ENCODE results near the gene SPATA13.

The SPATA13 gene

GRCh38 chr13:24153347-24153746 is 7.2 kb upstream of the SPATA13 start:
- Histone ChIP-seq H2AFZ (ENCODE audit: insufficient read depth, low read length, poor library complexity) (no peak overlapping the region), H3K4me3 (ENCODE audit: low read depth, low read length) (no peak overlapping the region), H3K4me1 (ENCODE audit: control insufficient read depth in 1 of 2, insufficient read depth in 2 of 2, low read length in 2 of 2) (peaks cover 7 to 14% of the 10 kb centered on the region in 2 experiments), H4K8ac (ENCODE audit: low read depth, low read length) (no peak overlapping the region), H3K18ac (ENCODE audit: low read length) (no peak overlapping the region), H3K4ac (ENCODE audit: low read depth, low read length) (no peak overlapping the region), H3K27me3 (ENCODE audit: insufficient read depth, low read length) (no peaks in the 10 kb centered on the region), H3K79me1 (ENCODE audit: low read length) (peaks cover 15% of the 10 kb centered on the region), H3K27ac (ENCODE audit: low read depth, low read length) (no peak overlapping the region), H3K4me2 (ENCODE audit: low read length) (no peak overlapping the region), H3K9ac (ENCODE audit: low read length) (no peak overlapping the region), H3K9me3 (ENCODE audit: insufficient read depth, low read depth, low read length) (no peaks in the 10 kb centered on the region), H3K14ac (ENCODE audit: low read length) (no peak overlapping the region), H2BK5ac (ENCODE audit: low read depth, low read length, poor library complexity) (no peak overlapping the region), H2BK12ac (ENCODE audit: low read length) (no peak overlapping the region), H4K12ac (ENCODE audit: low read depth, low read length) (no peak overlapping the region), H2AK5ac (ENCODE audit: low read length) (no peak overlapping the region), H3K23ac (ENCODE audit: low read length) (no peak overlapping the region), H4K91ac (ENCODE audit: low read depth, low read length) (no peak overlapping the region), H3K79me2 (ENCODE audit: control insufficient read depth, insufficient read depth, low read length, poor library complexity) (peaks cover 1% of the 10 kb centered on the region), H2BK120ac (ENCODE audit: insufficient read depth, low read length, poor library complexity) (no peak overlapping the region), H3K36me3 (ENCODE audit: control insufficient read depth in 1 of 2, insufficient read depth in 2 of 2, low read length in 2 of 2) (no peaks in the 10 kb centered on the region)
- WGBS (ENCODE audit: extremely low coverage, insufficient coverage, insufficient read length) = no CpG with 5 or more reads among the region's 3 CpGs
- no peak for DNase-seq

GRCh38 chr13:24153979-24154701 is 6.4 kb upstream of the SPATA13 start:
- Histone ChIP-seq H3K9ac (ENCODE audit: low read length) (no peak overlapping the region), H3K27me3 (ENCODE audit: insufficient read depth, low read length) (no peaks in the 10 kb centered on the region), H3K4me1 (ENCODE audit: control insufficient read depth in 1 of 2, insufficient read depth in 2 of 2, low read length in 2 of 2) (peaks cover 5 to 8% of the 10 kb centered on the region in 2 experiments), H3K14ac (ENCODE audit: low read length) (no peak overlapping the region), H3K79me1 (ENCODE audit: low read length) (peaks cover 9% of the 10 kb centered on the region), H3K18ac (ENCODE audit: low read length) (no peak overlapping the region), H4K8ac (ENCODE audit: low read depth, low read length) (no peak overlapping the region), H2BK12ac (ENCODE audit: low read length) (no peak overlapping the region), H4K12ac (ENCODE audit: low read depth, low read length) (no peak overlapping the region), H2BK120ac (ENCODE audit: insufficient read depth, low read length, poor library complexity) (no peak overlapping the region), H3K4me3 (ENCODE audit: low read depth, low read length) (no peak overlapping the region), H3K27ac (ENCODE audit: low read depth, low read length) (no peak overlapping the region), H3K36me3 (ENCODE audit: control insufficient read depth in 1 of 2, insufficient read depth in 2 of 2, low read length in 2 of 2) (no peaks in the 10 kb centered on the region), H3K4me2 (ENCODE audit: low read length) (no peak overlapping the region), H3K23ac (ENCODE audit: low read length) (no peak overlapping the region), H2AK5ac (ENCODE audit: low read length) (no peak overlapping the region), H3K4ac (ENCODE audit: low read depth, low read length) (no peak overlapping the region), H3K9me3 (ENCODE audit: insufficient read depth, low read depth, low read length) (no peaks in the 10 kb centered on the region), H3K79me2 (ENCODE audit: control insufficient read depth, insufficient read depth, low read length, poor library complexity) (peaks cover 1% of the 10 kb centered on the region), H2AFZ (ENCODE audit: insufficient read depth, low read length, poor library complexity) (no peak overlapping the region), H2BK5ac (ENCODE audit: low read depth, low read length, poor library complexity) (no peak overlapping the region), H4K91ac (ENCODE audit: low read depth, low read length) (no peak overlapping the region)
- WGBS (ENCODE audit: extremely low coverage, insufficient coverage, insufficient read length) = no CpG with 5 or more reads among the region's 5 CpGs
- DNase-seq = no peak

- Histone ChIP-seq H3K4me1 (ENCODE audit: control insufficient read depth in 1 of 2, insufficient read depth in 2 of 2, low read length in 2 of 2) (peaks cover 7 to 8% of the 10 kb centered on the region in 2 experiments), H3K14ac (ENCODE audit: low read length) (no peak overlapping the region)
Observed at GRCh38 chr13:24159357-24159756, 1.2 kb upstream of the SPATA13 start.

GRCh38 chr13:24161010-24161775 is 673 bp downstream of the SPATA13 start:
- Histone ChIP-seq H3K27ac (ENCODE audit: low read depth, low read length) (no peak overlapping the region), H3K79me2 (ENCODE audit: control insufficient read depth, insufficient read depth, low read length, poor library complexity) (peaks cover 2% of the 10 kb centered on the region), H3K36me3 (ENCODE audit: control insufficient read depth in 1 of 2, insufficient read depth in 2 of 2, low read length in 2 of 2) (no peaks in the 10 kb centered on the region), H3K4me3 (ENCODE audit: low read depth, low read length) (peak overlapping the region; percentile 68), H3K79me1 (ENCODE audit: low read length) (peaks cover 5% of the 10 kb centered on the region), H3K14ac (ENCODE audit: low read length) (no peak overlapping the region), H2AFZ (ENCODE audit: insufficient read depth, low read length, poor library complexity) (peak overlapping the region; percentile 77), H3K9ac (ENCODE audit: low read length) (no peak overlapping the region), H2BK120ac (ENCODE audit: insufficient read depth, low read length, poor library complexity) (no peak overlapping the region), H2BK5ac (ENCODE audit: low read depth, low read length, poor library complexity) (peak overlapping the region; percentile 43), H3K4ac (ENCODE audit: low read depth, low read length) (no peak overlapping the region), H3K4me2 (ENCODE audit: low read length) (peak overlapping the region; percentile 77), H2BK12ac (ENCODE audit: low read length) (no peak overlapping the region), H3K23ac (ENCODE audit: low read length) (no peak overlapping the region), H2AK5ac (ENCODE audit: low read length) (no peak overlapping the region), H3K27me3 (ENCODE audit: insufficient read depth, low read length) (peaks cover 15% of the 10 kb centered on the region), H3K4me1 (ENCODE audit: control insufficient read depth in 1 of 2, insufficient read depth in 2 of 2, low read length in 2 of 2) (peaks cover 7 to 8% of the 10 kb centered on the region in 2 experiments), H4K8ac (ENCODE audit: low read depth, low read length) (no peak overlapping the region), H3K9me3 (ENCODE audit: insufficient read depth, low read depth, low read length) (peaks cover 3% of the 10 kb centered on the region), H4K12ac (ENCODE audit: low read depth, low read length) (no peak overlapping the region), H3K18ac (ENCODE audit: low read length) (no peak overlapping the region), H4K91ac (ENCODE audit: low read depth, low read length) (no peak overlapping the region)
- WGBS (ENCODE audit: extremely low coverage, insufficient coverage, insufficient read length) = no CpG with 5 or more reads among the region's 43 CpGs
- no peak for DNase-seq

More at GRCh38 chr13:24159357-24159756, 1.2 kb upstream of the SPATA13 start:
- no peak overlapping the region for H4K8ac ChIP-seq (ENCODE audit: low read depth, low read length)
- H3K9ac ChIP-seq (ENCODE audit: low read length) = no peak overlapping the region
- no peak overlapping the region for H3K27ac ChIP-seq (ENCODE audit: low read depth, low read length)
- no peak overlapping the region for H3K4me2 ChIP-seq (ENCODE audit: low read length)
- peaks cover 15% of the 10 kb centered on the region for H3K27me3 ChIP-seq (ENCODE audit: insufficient read depth, low read length)
- H2AK5ac ChIP-seq (ENCODE audit: low read length) = no peak overlapping the region
- no peak overlapping the region for H4K12ac ChIP-seq (ENCODE audit: low read depth, low read length)
- H2BK12ac ChIP-seq (ENCODE audit: low read length) = no peak overlapping the region
- no peak overlapping the region for H2BK120ac ChIP-seq (ENCODE audit: insufficient read depth, low read length, poor library complexity)
- no peak overlapping the region for H3K4me3 ChIP-seq (ENCODE audit: low read depth, low read length)
- no peak overlapping the region for H3K23ac ChIP-seq (ENCODE audit: low read length)
- H4K91ac ChIP-seq (ENCODE audit: low read depth, low read length) = no peak overlapping the region
- peaks cover 3% of the 10 kb centered on the region for H3K9me3 ChIP-seq (ENCODE audit: insufficient read depth, low read depth, low read length)
- H2AFZ ChIP-seq (ENCODE audit: insufficient read depth, low read length, poor library complexity) = no peak overlapping the region
- no CpG with 5 or more reads among the region's 5 CpGs for WGBS (ENCODE audit: extremely low coverage, insufficient coverage, insufficient read length)
- H2BK5ac ChIP-seq (ENCODE audit: low read depth, low read length, poor library complexity) = no peak overlapping the region
- no peak overlapping the region for H3K4ac ChIP-seq (ENCODE audit: low read depth, low read length)
- H3K36me3 ChIP-seq (ENCODE audit: control insufficient read depth in 1 of 2, insufficient read depth in 2 of 2, low read length in 2 of 2) = no peaks in the 10 kb centered on the region
- H3K18ac ChIP-seq (ENCODE audit: low read length) = no peak overlapping the region
- peaks cover 5% of the 10 kb centered on the region for H3K79me1 ChIP-seq (ENCODE audit: low read length)
- DNase-seq = no peak
- peaks cover 2% of the 10 kb centered on the region for H3K79me2 ChIP-seq (ENCODE audit: control insufficient read depth, insufficient read depth, low read length, poor library complexity)

Data from trophoblast cell (in vitro differentiated cells and primary cell).